ENCODE results near the gene HRH2.

DNA sequence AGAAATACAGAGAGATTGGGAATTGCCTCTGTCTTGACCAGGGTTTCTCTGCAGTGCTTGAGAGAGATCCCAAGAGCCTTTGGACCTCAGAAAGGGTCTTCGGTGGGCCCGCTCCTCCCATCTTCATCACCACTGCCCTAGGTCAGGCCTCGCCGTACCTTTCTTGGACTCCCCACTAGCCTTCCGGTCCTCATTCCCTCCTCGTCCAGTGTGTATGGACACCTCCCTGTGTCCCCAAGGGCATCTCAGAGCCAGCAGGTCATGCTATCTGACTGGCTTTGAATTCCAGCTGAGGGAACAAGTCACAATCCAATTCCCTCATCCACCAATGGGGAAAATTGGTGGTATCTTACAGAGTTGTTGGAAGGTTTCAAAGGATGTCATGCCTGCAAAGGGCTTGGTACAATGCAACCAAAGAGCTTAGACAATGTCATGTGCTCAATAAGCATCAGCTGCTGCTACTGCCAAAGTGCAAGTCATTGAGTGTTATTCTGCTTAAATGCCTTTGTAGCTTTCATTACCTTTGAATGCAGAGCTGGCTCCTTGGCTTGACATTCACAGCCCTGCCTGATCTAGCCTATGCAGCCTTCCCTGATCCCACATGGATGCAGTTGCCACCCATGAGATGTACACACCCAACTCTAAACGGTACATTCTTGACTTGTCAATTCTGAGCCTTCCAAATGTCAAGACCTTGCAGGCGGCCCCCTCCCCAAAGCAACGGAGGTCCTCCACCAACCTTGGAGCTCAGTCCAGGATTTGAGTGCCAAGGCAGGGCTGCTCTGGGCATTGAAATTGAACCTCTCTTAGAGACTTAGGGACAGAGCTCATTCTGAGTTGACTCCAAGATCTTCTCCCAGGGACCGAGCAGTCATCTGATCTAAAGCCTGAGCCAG, 58.0 kb downstream of the HRH2 start:
- TF ChIP-seq POLR2A (IDR thresholded peaks at IDR 0.05; ENCODE audit: low read depth, low read length) (no peak), TAF1 (IDR thresholded peaks at IDR 0.05; ENCODE audit: borderline replicate concordance, low read depth, low read length) (no peak)
